GM18502 (cell line): ENCODE results near the gene WDR46.

Experiments
- ATAC-seq: cut with Tn5 transposase; IDR thresholded peaks from one replicate; pipeline ENCODE4 v1.9.1; 2021; ENCODE audit warnings: mild to moderate bottlenecking; ENCODE audit not compliant: unreplicated experiment, poor library complexity

The WDR46 gene

GRCh38 chr6:33314515-33314942 is 25.5 kb upstream of the WDR46 start:
- no peak for ATAC-seq

GRCh38 chr6:33313709-33314514 is 24.9 kb upstream of the WDR46 start, which contains the start of gene TAPBP:
TAPBP (minus strand) TSS chr6:33314078; CDS start chr6:33314041, 37 bp downstream.
- peak; percentile 38 for ATAC-seq

GRCh38 chr6:33313105-33313708 is 24.2 kb upstream of the WDR46 start:
- no peak for ATAC-seq

- ATAC-seq = peak; percentile 29
Measured at GRCh38 chr6:33312361-33313104, 23.5 kb upstream of the WDR46 start.

DNA sequence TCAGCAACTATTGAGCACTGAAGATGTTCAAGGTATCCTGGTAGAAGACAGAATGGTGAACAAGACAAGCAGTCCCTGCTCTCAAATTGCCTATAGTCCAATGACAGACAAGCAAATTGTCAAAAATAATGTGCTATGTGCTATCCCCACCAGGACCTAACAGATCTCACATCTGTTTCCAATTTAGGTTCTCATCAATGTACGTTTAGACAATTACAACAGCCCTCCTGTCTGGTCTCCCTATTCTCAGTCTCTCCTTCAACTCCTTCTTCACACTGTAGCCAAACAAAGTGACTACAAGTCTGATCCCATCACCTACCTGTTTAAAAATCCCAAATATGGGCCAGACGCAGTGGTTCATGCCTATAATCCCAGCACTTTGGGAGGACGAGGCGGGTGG is 17.3 kb upstream of the WDR46 start:
- no peak for ATAC-seq

DNA sequence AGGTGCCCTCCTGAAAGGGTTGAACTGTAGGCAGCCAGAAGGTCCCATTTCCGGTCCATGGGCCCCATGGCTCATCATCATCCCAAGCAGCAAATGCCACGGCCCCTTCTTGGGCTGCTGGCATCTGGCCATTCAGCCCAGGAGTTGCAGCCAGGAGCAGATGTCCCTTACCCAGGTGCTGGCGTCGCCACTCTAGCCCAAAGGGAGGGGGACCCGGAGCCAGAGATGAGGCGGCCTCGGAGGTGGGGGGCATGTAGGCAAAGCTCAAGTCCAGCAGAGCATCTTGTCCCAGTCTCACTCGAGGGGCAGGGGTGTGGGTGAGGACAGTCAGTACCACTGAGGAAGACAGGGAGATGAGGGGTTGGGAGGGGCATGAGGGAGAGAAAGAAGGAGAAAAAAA is 16.0 kb upstream of the WDR46 start:
- ATAC-seq = no peak

GRCh38 chr6:33304216-33304615 is 15.2 kb upstream of the WDR46 start:
- ATAC-seq = no peak

- no peak for ATAC-seq
Measured at GRCh38 chr6:33301877-33302276, 12.8 kb upstream of the WDR46 start.

DNA sequence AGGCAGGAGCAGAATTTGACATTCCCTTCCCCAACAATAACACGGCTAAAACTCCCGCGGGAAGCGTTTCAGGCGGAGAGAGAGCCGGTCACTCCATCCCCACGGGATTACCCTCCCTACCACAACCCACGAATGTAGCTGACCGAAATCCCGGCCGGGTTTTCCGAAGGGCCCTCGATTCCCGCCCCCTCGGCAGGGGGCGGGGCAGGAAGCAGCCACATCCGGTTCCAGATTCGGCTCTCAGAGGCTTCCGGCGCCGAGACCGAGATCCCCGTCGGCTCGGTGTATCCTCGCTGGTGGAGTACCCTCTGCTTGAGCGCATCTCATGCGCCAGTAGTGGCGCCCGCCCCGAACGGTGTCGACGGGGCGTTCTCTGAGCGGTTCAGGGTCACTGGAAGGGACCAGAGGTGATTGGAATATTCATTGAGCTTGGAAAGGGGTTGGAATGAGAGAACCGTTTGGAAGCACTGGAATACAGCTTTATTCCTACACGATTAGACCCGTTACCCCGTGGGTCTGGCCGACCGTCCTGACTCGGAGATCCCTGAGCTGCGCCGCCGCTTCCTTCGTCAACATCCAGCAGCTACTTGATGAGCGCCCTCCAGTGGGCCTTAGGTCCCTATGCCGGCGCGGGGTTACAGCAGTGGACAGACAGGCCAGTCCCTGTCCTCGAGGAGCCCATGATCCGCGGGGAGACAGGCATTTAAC is 10.4 kb upstream of the WDR46 start:
- peak; percentile 69 for ATAC-seq

DNA sequence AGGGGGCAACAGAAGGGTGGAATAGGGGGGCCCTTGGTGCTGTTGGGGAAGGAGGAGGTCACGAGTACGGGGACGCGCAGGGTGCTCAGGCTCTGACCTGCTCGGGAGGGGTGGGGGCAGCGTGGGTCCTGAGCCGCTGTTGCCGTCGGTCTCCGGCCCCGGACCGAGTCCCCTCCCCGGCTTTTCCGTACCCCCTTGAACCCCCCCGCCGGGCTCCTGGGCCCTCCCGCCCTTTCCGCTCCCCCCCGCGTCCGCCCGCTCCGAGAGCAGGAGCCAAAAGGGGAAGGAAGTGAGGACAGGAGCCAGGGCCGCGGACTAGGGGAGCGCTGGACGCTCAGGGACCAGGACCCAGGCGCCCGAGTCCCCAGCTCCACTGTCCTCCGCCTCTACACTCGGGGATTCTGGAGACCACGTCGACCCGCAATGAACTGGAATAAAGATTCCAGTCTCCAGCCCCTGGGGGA is 9.8 kb upstream of the WDR46 start, which contains the start of gene RGL2:
TSS of gene RGL2 (minus strand) at position 170 of the 464 bp plus-strand sequence. CDS start 332 bp downstream, outside the sequence.
- peak; percentile 26 for ATAC-seq

DNA sequence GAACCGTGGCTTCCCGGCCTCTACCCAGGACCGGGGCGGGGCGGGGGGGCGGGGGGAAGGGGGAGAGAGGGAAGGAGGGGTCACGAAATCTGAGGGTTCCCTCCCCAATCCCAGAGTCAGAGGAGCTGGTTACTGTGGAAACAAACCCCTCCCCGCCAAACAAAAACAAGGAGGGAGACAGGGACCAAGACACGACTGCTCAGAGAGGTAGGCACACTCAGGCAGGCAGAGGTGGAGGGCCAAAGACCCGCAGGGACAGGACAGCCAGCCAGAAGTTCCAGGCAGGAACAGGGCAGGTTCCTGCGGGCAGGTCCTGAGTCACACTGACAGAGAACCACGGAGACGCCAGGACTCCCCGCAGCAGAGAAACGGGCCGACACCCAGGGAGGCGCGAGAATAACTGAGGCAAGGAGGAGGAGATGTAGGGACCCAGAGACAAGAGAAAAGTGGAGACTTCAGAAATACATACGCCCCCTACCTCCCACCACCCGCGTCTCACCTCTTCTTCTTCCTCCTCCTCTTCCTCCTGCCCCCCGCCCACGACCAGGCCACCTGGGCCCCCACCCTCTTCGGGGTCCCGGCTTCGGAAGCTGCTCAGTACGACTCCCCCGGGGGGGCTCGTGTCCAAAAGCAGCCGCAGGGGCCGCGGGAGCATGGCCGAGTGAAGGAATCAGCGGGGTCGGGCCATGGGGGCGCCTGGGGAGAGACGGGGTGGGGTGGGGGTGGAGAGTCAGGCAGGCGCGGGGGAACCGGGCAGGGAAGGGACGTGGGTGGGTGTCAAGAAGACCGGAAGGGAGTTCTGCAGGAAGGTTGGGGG is 9.1 kb upstream of the WDR46 start:
- ATAC-seq = no peak

GRCh38 chr6:33297406-33297955 is 8.4 kb upstream of the WDR46 start:
- no peak for ATAC-seq

DNA sequence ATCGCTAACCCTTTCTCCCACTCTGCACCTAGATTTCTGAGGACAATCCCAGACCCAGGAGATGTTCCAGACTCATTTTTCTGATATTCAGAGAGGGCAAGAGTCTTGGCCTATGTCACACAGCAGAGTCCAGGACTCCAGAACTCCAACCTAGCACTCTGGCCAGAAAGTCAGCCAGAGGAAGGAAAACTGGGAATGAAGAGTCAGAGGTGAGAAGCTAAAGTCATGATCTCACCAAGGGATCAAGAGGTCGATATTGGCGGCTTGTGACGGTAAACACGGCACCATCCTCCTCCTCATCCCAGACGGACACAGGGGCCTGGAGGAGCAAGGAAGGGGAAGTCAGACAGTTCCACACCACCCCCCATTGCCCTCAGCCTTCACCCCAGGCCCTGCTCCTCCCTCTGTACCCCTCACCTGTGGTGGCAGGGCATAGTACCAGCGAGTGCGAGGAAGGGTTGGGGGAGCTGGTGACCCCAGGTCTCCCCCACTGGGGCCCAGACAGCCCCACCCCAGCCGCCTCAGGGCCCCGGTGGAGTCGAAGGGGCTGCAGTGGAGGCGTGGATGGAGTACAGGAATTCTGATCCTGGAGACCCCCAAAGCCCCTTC is 7.9 kb upstream of the WDR46 start:
- no peak for ATAC-seq

DNA sequence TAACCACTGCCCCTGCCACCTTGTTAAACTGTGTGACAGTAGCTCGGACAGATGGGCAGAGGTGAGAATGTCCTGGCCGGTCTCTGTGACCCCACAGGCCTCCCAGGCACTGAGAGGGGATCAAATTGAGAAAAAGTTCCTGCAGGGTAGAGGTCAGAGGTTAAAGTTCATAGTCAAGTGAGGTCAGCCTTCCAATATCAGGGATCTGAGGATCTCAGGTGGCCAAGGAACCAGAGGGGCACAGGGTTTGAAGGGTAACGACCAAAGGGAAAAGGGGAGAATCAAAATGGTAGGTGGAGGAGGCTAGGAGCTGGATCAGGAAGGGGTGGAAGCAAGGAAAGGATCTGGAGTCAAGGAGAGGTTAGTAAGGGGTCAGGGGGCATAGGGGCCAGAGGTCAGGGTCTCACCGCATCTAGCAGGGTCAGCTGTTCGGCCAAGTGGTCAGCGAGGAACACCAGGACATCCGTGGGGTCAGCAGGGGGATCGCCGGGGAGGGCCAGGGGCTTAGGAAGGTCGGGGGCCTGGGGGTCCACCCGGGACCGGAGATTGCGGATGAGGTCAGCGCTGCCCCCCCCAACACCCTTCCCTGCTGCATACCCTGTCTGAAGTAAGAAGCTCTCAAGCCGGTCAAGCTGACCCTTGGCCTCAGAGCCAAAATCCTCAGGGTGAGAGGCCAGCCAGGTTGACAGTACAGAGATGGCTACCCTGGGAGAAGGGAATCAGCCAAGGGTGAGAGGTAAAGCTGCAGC is 6.8 kb upstream of the WDR46 start:
- no peak for ATAC-seq

GRCh38 chr6:33294086-33294823 is 5.2 kb upstream of the WDR46 start:
- no peak for ATAC-seq

GRCh38 chr6:33292996-33293682 is 4.1 kb upstream of the WDR46 start:
- no peak for ATAC-seq

GRCh38 chr6:33290459-33290858 is 1.4 kb upstream of the WDR46 start:
- no peak for ATAC-seq
